ENCODE results near the gene TSPAN5.

The TSPAN5 gene

GRCh38 chr4:98611677-98612317 is 46.6 kb downstream of the TSPAN5 start:
- no peak overlapping the region for H3K4me3 ChIP-seq (replicated peaks; ENCODE audit: low read depth, low read length)
- no peak for DNase-seq (ENCODE audit: low read depth)
- TF ChIP-seq CTCF (IDR thresholded peaks at IDR 0.05; ENCODE audit: low read length, missing control alignments): no peak

- no peak overlapping the region for H3K4me3 ChIP-seq (replicated peaks; ENCODE audit: low read depth, low read length)
- no peak for TF ChIP-seq CTCF (IDR thresholded peaks at IDR 0.05; ENCODE audit: low read length, missing control alignments)
- no peak for DNase-seq (ENCODE audit: low read depth)
Measured at GRCh38 chr4:98610926-98611676, 47.3 kb downstream of the TSPAN5 start.

- TF ChIP-seq CTCF (IDR thresholded peaks at IDR 0.05; ENCODE audit: low read length, missing control alignments): no peak
- no peak for DNase-seq (ENCODE audit: low read depth)
- no peak overlapping the region for H3K4me3 ChIP-seq (replicated peaks; ENCODE audit: low read depth, low read length)
Measured at GRCh38 chr4:98610431-98610830, 48.0 kb downstream of the TSPAN5 start.

GRCh38 chr4:98609934-98610333 is 48.5 kb downstream of the TSPAN5 start:
- no peak overlapping the region for H3K4me3 ChIP-seq (replicated peaks; ENCODE audit: low read depth, low read length)
- TF ChIP-seq CTCF (IDR thresholded peaks at IDR 0.05; ENCODE audit: low read length, missing control alignments): no peak
- DNase-seq (ENCODE audit: low read depth): no peak

GRCh38 chr4:98608356-98608755 is 50.1 kb downstream of the TSPAN5 start:
- no peak overlapping the region for H3K4me3 ChIP-seq (replicated peaks; ENCODE audit: low read depth, low read length)
- no peak for TF ChIP-seq CTCF (IDR thresholded peaks at IDR 0.05; ENCODE audit: low read length, missing control alignments)

GRCh38 chr4:98606894-98607293 is 51.5 kb downstream of the TSPAN5 start:
- no peak overlapping the region for H3K4me3 ChIP-seq (replicated peaks; ENCODE audit: low read depth, low read length)
- DNase-seq (ENCODE audit: low read depth): no peak
- TF ChIP-seq CTCF (IDR thresholded peaks at IDR 0.05; ENCODE audit: low read length, missing control alignments): no peak

More at GRCh38 chr4:98608356-98608755, 50.1 kb downstream of the TSPAN5 start:
- no peak for DNase-seq (ENCODE audit: low read depth)

Data from fibroblast of pulmonary artery (primary cell).